ENCODE results near the gene SLC26A5.

SLC26A5 gene

GRCh38 chr7:103447073-103447960 lies 1.3 kb upstream of the SLC26A5 start:
- Histone ChIP-seq H2AFZ (ENCODE audit: insufficient read depth, low read length, poor library complexity) (no peak overlapping the region), H3K4me1 (ENCODE audit: control insufficient read depth in 1 of 2, insufficient read depth in 2 of 2, low read length in 2 of 2) (peaks cover 8 to 9% of the 10 kb centered on the region in 2 experiments), H3K27ac (ENCODE audit: low read depth, low read length) (no peak overlapping the region), H3K4me3 (ENCODE audit: low read depth, low read length) (no peak overlapping the region), H3K18ac (ENCODE audit: low read length) (no peak overlapping the region), H2BK5ac (ENCODE audit: low read depth, low read length, poor library complexity) (no peak overlapping the region), H3K36me3 (ENCODE audit: control insufficient read depth in 1 of 2, insufficient read depth in 2 of 2, low read length in 2 of 2) (no peaks in the 10 kb centered on the region), H3K14ac (ENCODE audit: low read length) (no peak overlapping the region), H3K23ac (ENCODE audit: low read length) (no peak overlapping the region), H3K9me3 (ENCODE audit: insufficient read depth, low read depth, low read length) (no peaks in the 10 kb centered on the region), H3K4me2 (ENCODE audit: low read length) (no peak overlapping the region), H3K79me2 (ENCODE audit: control insufficient read depth, insufficient read depth, low read length, poor library complexity) (no peaks in the 10 kb centered on the region), H4K91ac (ENCODE audit: low read depth, low read length) (no peak overlapping the region), H3K9ac (ENCODE audit: low read length) (no peak overlapping the region), H4K8ac (ENCODE audit: low read depth, low read length) (no peak overlapping the region), H3K4ac (ENCODE audit: low read depth, low read length) (no peak overlapping the region), H2AK5ac (ENCODE audit: low read length) (no peak overlapping the region), H3K27me3 (ENCODE audit: insufficient read depth, low read length) (peaks cover 15% of the 10 kb centered on the region), H2BK12ac (ENCODE audit: low read length) (no peak overlapping the region), H3K79me1 (ENCODE audit: low read length) (no peaks in the 10 kb centered on the region), H2BK120ac (ENCODE audit: insufficient read depth, low read length, poor library complexity) (no peak overlapping the region), H4K12ac (ENCODE audit: low read depth, low read length) (no peak overlapping the region)
- WGBS (ENCODE audit: extremely low coverage, insufficient coverage, insufficient read length), result no CpG with 5 or more reads among the region's 17 CpGs
- peak; percentile 46 to 71 for DNase-seq

DNA sequence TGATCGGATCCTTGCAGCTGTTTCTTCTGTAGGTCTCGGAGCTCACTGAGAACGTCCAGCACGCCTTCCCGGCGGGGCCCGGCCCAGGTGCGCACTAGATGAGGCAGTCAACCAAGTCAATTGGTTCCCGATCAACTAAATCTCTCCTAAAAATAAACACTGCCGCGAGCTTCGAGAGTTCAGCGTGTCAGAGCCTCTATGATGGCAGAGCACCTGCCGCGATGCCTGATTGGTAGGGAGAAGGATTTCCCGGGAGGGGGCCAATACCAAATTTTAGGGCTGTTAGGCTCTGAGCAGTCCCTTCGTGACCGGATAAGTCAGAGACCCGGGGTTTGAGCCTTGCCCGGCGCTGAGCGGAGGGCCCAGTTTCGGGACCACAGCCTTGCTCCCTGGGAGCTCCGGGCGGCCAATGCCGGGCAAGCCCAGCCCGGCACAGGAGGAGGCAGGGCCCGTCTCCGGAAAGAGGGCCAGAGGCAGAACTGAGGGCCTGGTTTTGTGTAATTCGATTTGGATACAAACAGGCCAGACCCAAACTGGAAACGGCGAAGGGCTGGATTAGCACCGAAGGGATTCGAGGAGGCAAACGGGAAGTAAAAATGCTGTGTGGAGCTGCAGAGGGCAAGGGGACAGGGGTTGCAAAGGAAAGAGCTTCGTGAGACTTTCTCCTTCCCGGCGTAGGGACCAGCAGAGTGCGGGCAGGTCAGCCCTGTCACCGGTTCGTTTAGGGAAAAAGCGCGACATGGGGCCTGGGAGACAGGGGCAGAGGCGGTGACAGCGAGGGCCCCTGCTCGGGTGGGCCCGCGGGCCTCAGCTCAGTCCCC lies 569 bp downstream of the SLC26A5 start:
- H3K9ac ChIP-seq (ENCODE audit: low read length), result no peak overlapping the region
- H3K27ac ChIP-seq (ENCODE audit: low read depth, low read length), result no peak overlapping the region
- H4K8ac ChIP-seq (ENCODE audit: low read depth, low read length), result no peak overlapping the region
- no peak overlapping the region for H4K91ac ChIP-seq (ENCODE audit: low read depth, low read length)
- H2BK12ac ChIP-seq (ENCODE audit: low read length), result no peak overlapping the region
- H3K4me1 ChIP-seq (ENCODE audit: control insufficient read depth in 1 of 2, insufficient read depth in 2 of 2, low read length in 2 of 2), result peaks cover 8 to 9% of the 10 kb centered on the region in 2 experiments
- H3K36me3 ChIP-seq (ENCODE audit: control insufficient read depth in 1 of 2, insufficient read depth in 2 of 2, low read length in 2 of 2), result no peaks in the 10 kb centered on the region
- H2AK5ac ChIP-seq (ENCODE audit: low read length), result no peak overlapping the region
- no peak overlapping the region for H3K4ac ChIP-seq (ENCODE audit: low read depth, low read length)
- H3K79me2 ChIP-seq (ENCODE audit: control insufficient read depth, insufficient read depth, low read length, poor library complexity), result no peaks in the 10 kb centered on the region
- H3K9me3 ChIP-seq (ENCODE audit: insufficient read depth, low read depth, low read length), result no peaks in the 10 kb centered on the region
- no peak for DNase-seq
- peak overlapping the region; percentile 50 for H2AFZ ChIP-seq (ENCODE audit: insufficient read depth, low read length, poor library complexity)
- no peak overlapping the region for H3K23ac ChIP-seq (ENCODE audit: low read length)
- H2BK5ac ChIP-seq (ENCODE audit: low read depth, low read length, poor library complexity), result no peak overlapping the region
- H4K12ac ChIP-seq (ENCODE audit: low read depth, low read length), result no peak overlapping the region
- H3K14ac ChIP-seq (ENCODE audit: low read length), result no peak overlapping the region
- WGBS (ENCODE audit: extremely low coverage, insufficient coverage, insufficient read length), result no CpG with 5 or more reads among the region's 48 CpGs
- H3K27me3 ChIP-seq (ENCODE audit: insufficient read depth, low read length), result peaks cover 15% of the 10 kb centered on the region
- no peak overlapping the region for H3K18ac ChIP-seq (ENCODE audit: low read length)
- no peaks in the 10 kb centered on the region for H3K79me1 ChIP-seq (ENCODE audit: low read length)
- H3K4me3 ChIP-seq (ENCODE audit: low read depth, low read length), result no peak overlapping the region
- no peak overlapping the region for H2BK120ac ChIP-seq (ENCODE audit: insufficient read depth, low read length, poor library complexity)
- H3K4me2 ChIP-seq (ENCODE audit: low read length), result peak overlapping the region; percentile 82

GRCh38 chr7:103439661-103440060 lies 6.3 kb downstream of the SLC26A5 start:
- Histone ChIP-seq H3K4ac (ENCODE audit: low read depth, low read length) (no peak overlapping the region), H4K12ac (ENCODE audit: low read depth, low read length) (no peak overlapping the region), H4K8ac (ENCODE audit: low read depth, low read length) (no peak overlapping the region), H2BK12ac (ENCODE audit: low read length) (no peak overlapping the region), H3K23ac (ENCODE audit: low read length) (no peak overlapping the region), H3K79me2 (ENCODE audit: control insufficient read depth, insufficient read depth, low read length, poor library complexity) (no peaks in the 10 kb centered on the region), H2AK5ac (ENCODE audit: low read length) (no peak overlapping the region), H3K18ac (ENCODE audit: low read length) (no peak overlapping the region), H2AFZ (ENCODE audit: insufficient read depth, low read length, poor library complexity) (no peak overlapping the region), H3K27me3 (ENCODE audit: insufficient read depth, low read length) (peaks cover 2% of the 10 kb centered on the region), H2BK120ac (ENCODE audit: insufficient read depth, low read length, poor library complexity) (no peak overlapping the region), H3K27ac (ENCODE audit: low read depth, low read length) (no peak overlapping the region), H4K91ac (ENCODE audit: low read depth, low read length) (no peak overlapping the region), H3K9ac (ENCODE audit: low read length) (no peak overlapping the region), H3K14ac (ENCODE audit: low read length) (no peak overlapping the region), H3K4me3 (ENCODE audit: low read depth, low read length) (no peak overlapping the region), H3K9me3 (ENCODE audit: insufficient read depth, low read depth, low read length) (no peaks in the 10 kb centered on the region), H3K4me1 (ENCODE audit: control insufficient read depth in 1 of 2, insufficient read depth in 2 of 2, low read length in 2 of 2) (no peaks in the 10 kb centered on the region), H2BK5ac (ENCODE audit: low read depth, low read length, poor library complexity) (no peak overlapping the region), H3K4me2 (ENCODE audit: low read length) (no peak overlapping the region), H3K36me3 (ENCODE audit: control insufficient read depth in 1 of 2, insufficient read depth in 2 of 2, low read length in 2 of 2) (no peaks in the 10 kb centered on the region), H3K79me1 (ENCODE audit: low read length) (no peaks in the 10 kb centered on the region)
- DNase-seq, result no peak
- no CpG with 5 or more reads among the region's 8 CpGs for WGBS (ENCODE audit: extremely low coverage, insufficient coverage, insufficient read length)

- Histone ChIP-seq H3K27ac (ENCODE audit: low read depth, low read length) (no peak overlapping the region), H3K9me3 (ENCODE audit: insufficient read depth, low read depth, low read length) (no peaks in the 10 kb centered on the region), H4K91ac (ENCODE audit: low read depth, low read length) (no peak overlapping the region), H3K4me2 (ENCODE audit: low read length) (no peak overlapping the region), H3K27me3 (ENCODE audit: insufficient read depth, low read length) (no peaks in the 10 kb centered on the region), H3K4ac (ENCODE audit: low read depth, low read length) (no peak overlapping the region), H3K18ac (ENCODE audit: low read length) (no peak overlapping the region), H3K36me3 (ENCODE audit: control insufficient read depth in 1 of 2, insufficient read depth in 2 of 2, low read length in 2 of 2) (no peaks in the 10 kb centered on the region), H4K12ac (ENCODE audit: low read depth, low read length) (no peak overlapping the region), H4K8ac (ENCODE audit: low read depth, low read length) (no peak overlapping the region), H3K4me3 (ENCODE audit: low read depth, low read length) (no peak overlapping the region), H2BK12ac (ENCODE audit: low read length) (no peak overlapping the region), H3K4me1 (ENCODE audit: control insufficient read depth in 1 of 2, insufficient read depth in 2 of 2, low read length in 2 of 2) (no peaks in the 10 kb centered on the region), H2BK120ac (ENCODE audit: insufficient read depth, low read length, poor library complexity) (no peak overlapping the region), H2BK5ac (ENCODE audit: low read depth, low read length, poor library complexity) (no peak overlapping the region), H3K9ac (ENCODE audit: low read length) (no peak overlapping the region), H3K79me2 (ENCODE audit: control insufficient read depth, insufficient read depth, low read length, poor library complexity) (no peaks in the 10 kb centered on the region), H3K14ac (ENCODE audit: low read length) (no peak overlapping the region), H2AK5ac (ENCODE audit: low read length) (no peak overlapping the region), H3K79me1 (ENCODE audit: low read length) (no peaks in the 10 kb centered on the region), H3K23ac (ENCODE audit: low read length) (no peak overlapping the region), H2AFZ (ENCODE audit: insufficient read depth, low read length, poor library complexity) (no peak overlapping the region)
- DNase-seq, result no peak
- no CpG with 5 or more reads among the region's 1 CpG for WGBS (ENCODE audit: extremely low coverage, insufficient coverage, insufficient read length)
Observed at GRCh38 chr7:103437623-103438022, 8.4 kb downstream of the SLC26A5 start.
